Adrenal gland (tissue), 5 donors: ENCODE results near the gene SLC35A5.

Experiments used
- POLR2A ChIP-seq, 2 donors: fragments of 450-650 bp; IDR thresholded peaks; one replicate each; pipeline ENCODE4 v1.6.1; 2017; ENCODE audit warnings: antibody characterized with exemption in 2 of 2, mild to moderate bottlenecking in 2 of 2, moderate library complexity in 1 of 2
- TF ChIP-seq, protein P1 (sequence below), 6 experiments: fragments of 450-650 bp in 4 of 6; fragments of 200-600 bp in 2 of 6; sonication (generic) in 1 of 6; IDR thresholded peaks; 1 replicate in 5 of 6; 2 replicates in 1 of 6; pipeline versions ENCODE4 v1.5.1 to v1.8.0; 2016 to 2021; ENCODE audit warnings: antibody characterized with exemption in 6 of 6, mild to moderate bottlenecking in 2 of 6, moderate library complexity in 1 of 6
- donor health status: DM: no; HTN: no; CAD: no.

DNA sequence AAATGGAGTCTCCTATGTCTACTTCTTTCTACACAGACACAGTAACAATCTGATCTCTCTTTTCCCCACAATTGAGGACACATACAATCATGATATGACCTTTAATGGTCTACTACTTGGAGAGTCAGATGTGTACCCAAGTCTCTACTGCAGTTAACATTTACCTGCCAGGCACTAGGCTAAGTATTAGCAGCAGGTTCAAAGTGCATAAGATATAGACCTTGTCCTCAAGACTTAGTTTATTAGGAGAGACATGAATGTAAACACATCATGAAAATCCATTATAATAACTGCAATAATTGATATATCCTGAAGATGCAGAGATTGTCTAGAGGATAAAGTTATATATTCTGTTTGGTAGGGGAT is 3.1 kb downstream of the SLC35A5 start:
- no peak for TF ChIP-seq POLR2A (IDR thresholded peaks at IDR 0.05)
- TF ChIP-seq, protein P1, sequence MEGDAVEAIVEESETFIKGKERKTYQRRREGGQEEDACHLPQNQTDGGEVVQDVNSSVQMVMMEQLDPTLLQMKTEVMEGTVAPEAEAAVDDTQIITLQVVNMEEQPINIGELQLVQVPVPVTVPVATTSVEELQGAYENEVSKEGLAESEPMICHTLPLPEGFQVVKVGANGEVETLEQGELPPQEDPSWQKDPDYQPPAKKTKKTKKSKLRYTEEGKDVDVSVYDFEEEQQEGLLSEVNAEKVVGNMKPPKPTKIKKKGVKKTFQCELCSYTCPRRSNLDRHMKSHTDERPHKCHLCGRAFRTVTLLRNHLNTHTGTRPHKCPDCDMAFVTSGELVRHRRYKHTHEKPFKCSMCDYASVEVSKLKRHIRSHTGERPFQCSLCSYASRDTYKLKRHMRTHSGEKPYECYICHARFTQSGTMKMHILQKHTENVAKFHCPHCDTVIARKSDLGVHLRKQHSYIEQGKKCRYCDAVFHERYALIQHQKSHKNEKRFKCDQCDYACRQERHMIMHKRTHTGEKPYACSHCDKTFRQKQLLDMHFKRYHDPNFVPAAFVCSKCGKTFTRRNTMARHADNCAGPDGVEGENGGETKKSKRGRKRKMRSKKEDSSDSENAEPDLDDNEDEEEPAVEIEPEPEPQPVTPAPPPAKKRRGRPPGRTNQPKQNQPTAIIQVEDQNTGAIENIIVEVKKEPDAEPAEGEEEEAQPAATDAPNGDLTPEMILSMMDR (IDR thresholded peaks at IDR 0.05) = no peak
